Spleen (tissue), 7 donors: ENCODE measurements around the gene DPF3.

Experiments used
- POLR2AphosphoS5 ChIP-seq, 3 donors: sonication (generic); formaldehyde crosslinking; IDR thresholded peaks; one replicate each; pipeline ENCODE4 v1.5.1; 2017; ENCODE audit warnings: antibody characterized with exemption in 3 of 3
- TF ChIP-seq, protein P1 (sequence below), 11 experiments: fragments of 200-600 bp in 7 of 11; fragments of 450-650 bp in 4 of 11; sonication (generic) in 4 of 11; IDR thresholded peaks in 8 of 11; conservative IDR thresholded peaks in 3 of 11; 1 replicate in 7 of 11; 2 replicates in 4 of 11; pipeline versions ENCODE4 v1.4.0 to v1.8.0; 2016 to 2021; ENCODE audit warnings: antibody characterized with exemption in 11 of 11, inconsistent platforms in 4 of 11, mild to moderate bottlenecking in 1 of 11
- donor health status: DM: no; HTN: no; CAD: no; lungs with moderate emphysema.
- donor health status: DM: no; HTN: no; CAD: no.
- donor health status: DM: no; HTN: no; CAD: no.

DNA sequence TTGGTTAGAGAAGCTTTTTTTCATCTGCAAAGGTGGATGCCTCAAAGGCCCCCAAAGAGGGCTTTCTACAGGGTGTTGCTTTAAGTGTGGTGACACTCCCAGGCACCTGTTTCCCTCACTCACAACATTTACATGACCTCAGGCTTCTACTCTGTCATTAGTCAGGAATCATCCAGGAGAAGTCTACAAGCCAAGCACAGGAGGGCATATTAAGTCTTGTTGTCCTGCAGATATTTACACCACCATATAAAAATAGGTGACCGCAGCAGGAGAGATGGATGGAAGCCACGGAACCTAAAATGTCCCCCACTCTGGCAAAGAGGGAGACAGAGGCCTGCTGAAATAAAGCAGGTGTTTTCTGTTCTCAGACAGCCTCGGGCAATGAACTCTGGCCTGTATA is 7.5 kb upstream of the DPF3 start:
- TF ChIP-seq, protein P1, sequence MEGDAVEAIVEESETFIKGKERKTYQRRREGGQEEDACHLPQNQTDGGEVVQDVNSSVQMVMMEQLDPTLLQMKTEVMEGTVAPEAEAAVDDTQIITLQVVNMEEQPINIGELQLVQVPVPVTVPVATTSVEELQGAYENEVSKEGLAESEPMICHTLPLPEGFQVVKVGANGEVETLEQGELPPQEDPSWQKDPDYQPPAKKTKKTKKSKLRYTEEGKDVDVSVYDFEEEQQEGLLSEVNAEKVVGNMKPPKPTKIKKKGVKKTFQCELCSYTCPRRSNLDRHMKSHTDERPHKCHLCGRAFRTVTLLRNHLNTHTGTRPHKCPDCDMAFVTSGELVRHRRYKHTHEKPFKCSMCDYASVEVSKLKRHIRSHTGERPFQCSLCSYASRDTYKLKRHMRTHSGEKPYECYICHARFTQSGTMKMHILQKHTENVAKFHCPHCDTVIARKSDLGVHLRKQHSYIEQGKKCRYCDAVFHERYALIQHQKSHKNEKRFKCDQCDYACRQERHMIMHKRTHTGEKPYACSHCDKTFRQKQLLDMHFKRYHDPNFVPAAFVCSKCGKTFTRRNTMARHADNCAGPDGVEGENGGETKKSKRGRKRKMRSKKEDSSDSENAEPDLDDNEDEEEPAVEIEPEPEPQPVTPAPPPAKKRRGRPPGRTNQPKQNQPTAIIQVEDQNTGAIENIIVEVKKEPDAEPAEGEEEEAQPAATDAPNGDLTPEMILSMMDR (IDR thresholded peaks at IDR 0.05 in 8 of 11, conservative IDR thresholded peaks at IDR 0.05 in 3 of 11): no peak
- TF ChIP-seq POLR2AphosphoS5 (IDR thresholded peaks at IDR 0.05): no peak
